Chondrocyte (in vitro differentiated cells): ENCODE measurements around the gene SLC38A11. TPM values are rescaled to one million over a fixed set of nuclear protein-coding genes. Genes with fewer than 3 reads are reported as not detected.

ENCODE experiments used
- DNase-seq: peaks from one replicate; pipeline ENCODE4 v3.0.0; 2021; ENCODE audit warnings: mixed read lengths, low spot score
- H3K27ac Mint-ChIP-seq: one replicate; pipeline ENCODE4 v1.8.0; 2021; ENCODE audit warnings: mild to moderate bottlenecking, moderate library complexity, mixed read lengths; ENCODE audit not compliant: unreplicated experiment
- H3K27me3 Mint-ChIP-seq: 2 replicates; pipeline ENCODE4 v1.8.0; 2021; ENCODE audit warnings: low read depth, mixed read lengths
- H3K36me3 Mint-ChIP-seq: 2 replicates; pipeline ENCODE4 v1.8.0; 2021; ENCODE audit warnings: low read depth, mixed read lengths
- H3K4me1 Mint-ChIP-seq: 2 replicates; pipeline ENCODE4 v1.8.0; 2021; ENCODE audit warnings: low read depth, mild to moderate bottlenecking, mixed read lengths
- H3K4me3 Mint-ChIP-seq: one replicate; pipeline ENCODE4 v1.8.0; 2021; ENCODE audit warnings: mild to moderate bottlenecking, moderate library complexity, mixed read lengths; ENCODE audit not compliant: unreplicated experiment
- H3K9me3 Mint-ChIP-seq: 2 replicates; pipeline ENCODE4 v1.8.0; 2021; ENCODE audit warnings: low read depth, mixed read lengths
- total RNA-seq: library from RNA; stranded (reverse); gene quantifications from 3 replicates; pipeline ENCODE4 v1.2.1, GENCODE V29; 2021
- TF ChIP-seq, protein P1 (sequence below): fragments of 200-600 bp; sonication (generic); IDR thresholded peaks from 2 replicates; pipeline ENCODE4 v1.5.0; 2021; ENCODE audit warnings: antibody characterized with exemption, mild to moderate bottlenecking, moderate library complexity

SLC38A11 gene
- total RNA-seq, 1 donor from 2014 or later: 0.12 TPM

DNA sequence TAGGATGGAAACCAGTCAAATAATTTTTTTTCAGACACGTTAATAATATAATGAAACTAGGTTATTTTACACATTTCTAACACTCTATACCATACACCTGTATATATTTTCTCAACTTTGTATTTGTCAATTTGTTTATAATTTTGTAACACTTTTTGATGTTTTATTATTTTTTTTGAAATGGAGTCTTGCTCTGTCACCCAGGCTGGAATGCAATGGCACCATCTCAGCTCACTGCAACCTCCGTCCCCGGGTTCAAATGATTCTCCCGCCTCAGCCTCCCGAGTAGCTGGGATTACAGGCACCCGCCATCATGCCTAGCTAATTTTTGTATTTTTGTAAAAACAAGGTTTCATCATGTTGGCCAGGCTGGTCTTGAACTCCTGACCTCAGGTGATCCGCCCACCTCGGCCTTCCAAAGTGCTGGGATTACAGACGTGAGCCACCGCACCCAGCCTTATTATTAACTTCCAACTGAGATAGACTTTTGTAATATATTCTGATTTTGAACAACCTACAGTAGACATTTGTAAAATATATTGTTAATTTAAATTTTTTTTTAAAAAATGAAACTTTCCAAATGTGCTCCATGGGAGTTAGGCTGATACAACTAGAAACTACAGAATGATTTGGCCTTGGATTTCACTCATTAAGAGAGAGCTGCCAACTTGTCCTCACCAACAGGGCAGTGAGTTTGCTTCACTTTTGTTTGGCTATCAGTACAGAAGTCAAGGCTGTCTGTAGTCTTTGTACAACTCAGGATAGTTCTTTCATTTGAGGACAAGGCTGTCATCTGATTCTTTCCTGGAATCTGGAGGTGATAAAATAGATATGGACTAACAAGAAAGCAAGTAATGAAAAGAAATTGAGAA is 79.8 kb downstream of the SLC38A11 start:
- no peak overlapping the region for H3K4me3 Mint-ChIP-seq
- DNase-seq: no peak
- H3K27me3 Mint-ChIP-seq: no peaks in the 10 kb centered on the region
- H3K9me3 Mint-ChIP-seq: no peaks in the 10 kb centered on the region
- peaks cover 17% of the 10 kb centered on the region for H3K4me1 Mint-ChIP-seq
- no peaks in the 10 kb centered on the region for H3K36me3 Mint-ChIP-seq
- TF ChIP-seq, protein P1, sequence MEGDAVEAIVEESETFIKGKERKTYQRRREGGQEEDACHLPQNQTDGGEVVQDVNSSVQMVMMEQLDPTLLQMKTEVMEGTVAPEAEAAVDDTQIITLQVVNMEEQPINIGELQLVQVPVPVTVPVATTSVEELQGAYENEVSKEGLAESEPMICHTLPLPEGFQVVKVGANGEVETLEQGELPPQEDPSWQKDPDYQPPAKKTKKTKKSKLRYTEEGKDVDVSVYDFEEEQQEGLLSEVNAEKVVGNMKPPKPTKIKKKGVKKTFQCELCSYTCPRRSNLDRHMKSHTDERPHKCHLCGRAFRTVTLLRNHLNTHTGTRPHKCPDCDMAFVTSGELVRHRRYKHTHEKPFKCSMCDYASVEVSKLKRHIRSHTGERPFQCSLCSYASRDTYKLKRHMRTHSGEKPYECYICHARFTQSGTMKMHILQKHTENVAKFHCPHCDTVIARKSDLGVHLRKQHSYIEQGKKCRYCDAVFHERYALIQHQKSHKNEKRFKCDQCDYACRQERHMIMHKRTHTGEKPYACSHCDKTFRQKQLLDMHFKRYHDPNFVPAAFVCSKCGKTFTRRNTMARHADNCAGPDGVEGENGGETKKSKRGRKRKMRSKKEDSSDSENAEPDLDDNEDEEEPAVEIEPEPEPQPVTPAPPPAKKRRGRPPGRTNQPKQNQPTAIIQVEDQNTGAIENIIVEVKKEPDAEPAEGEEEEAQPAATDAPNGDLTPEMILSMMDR: no peak
- H3K27ac Mint-ChIP-seq: no peak overlapping the region

DNA sequence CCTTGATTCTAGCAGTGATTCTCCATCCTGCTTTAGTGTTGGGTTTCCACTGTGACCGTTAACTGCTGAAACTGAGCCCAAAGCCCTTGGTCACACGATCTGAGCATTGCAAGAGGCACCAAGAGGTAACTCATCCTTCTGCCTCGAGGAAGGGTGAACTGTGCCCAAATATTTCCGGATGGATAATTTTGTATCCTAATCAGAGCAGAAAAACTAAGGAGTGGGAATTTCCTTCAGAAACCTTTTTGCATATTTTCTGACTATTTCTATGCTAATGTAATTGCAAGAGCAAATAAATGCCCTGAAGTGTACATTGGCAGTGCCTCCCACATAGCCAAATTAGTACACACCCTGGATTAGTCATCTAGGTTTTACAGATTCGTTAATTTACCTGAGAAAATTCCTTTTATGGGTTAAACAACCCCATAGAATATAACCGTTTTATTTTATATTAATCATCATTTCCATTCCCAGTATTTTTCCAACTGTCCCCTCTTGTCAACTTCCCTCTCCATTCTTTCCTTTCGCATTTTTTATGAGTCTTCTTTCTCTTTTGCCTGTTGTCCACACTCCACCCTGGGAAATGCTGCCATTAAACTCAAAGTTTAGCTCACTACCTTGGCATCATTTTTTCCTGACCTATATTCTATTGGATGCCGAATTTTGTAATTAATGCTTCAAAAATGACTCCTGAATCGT is 82.0 kb downstream of the SLC38A11 start:
- Mint-ChIP-seq H3K27ac (no peak overlapping the region), H3K9me3 (no peaks in the 10 kb centered on the region), H3K4me1 (peaks cover 4% of the 10 kb centered on the region), H3K27me3 (no peaks in the 10 kb centered on the region), H3K4me3 (no peak overlapping the region), H3K36me3 (no peaks in the 10 kb centered on the region)
- no peak for DNase-seq
- TF ChIP-seq, protein P1: no peak

DNA sequence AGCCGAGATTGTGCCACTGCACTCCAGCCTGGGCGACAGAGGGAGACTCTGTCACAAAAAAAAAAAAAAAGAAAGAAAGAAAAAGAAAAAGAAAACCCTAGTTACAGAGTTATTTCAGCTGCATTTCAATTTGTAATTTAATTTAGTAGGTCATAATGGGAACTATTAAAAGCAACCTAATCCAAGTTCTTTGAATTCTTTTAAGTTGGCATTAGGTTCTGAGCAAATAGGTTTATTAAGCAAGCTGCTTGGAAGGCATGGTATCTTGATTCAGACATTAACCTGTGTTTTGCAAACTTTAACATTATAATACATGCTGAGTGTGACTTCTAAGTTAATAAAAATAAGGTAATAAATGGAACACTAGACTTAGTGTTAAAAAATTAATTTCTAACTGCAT is 83.9 kb downstream of the SLC38A11 start:
- Mint-ChIP-seq H3K4me3 (no peak overlapping the region), H3K27ac (no peak overlapping the region), H3K4me1 (peaks cover 6% of the 10 kb centered on the region), H3K36me3 (no peaks in the 10 kb centered on the region), H3K27me3 (no peaks in the 10 kb centered on the region), H3K9me3 (no peaks in the 10 kb centered on the region)
- TF ChIP-seq, protein P1: no peak
- no peak for DNase-seq

DNA sequence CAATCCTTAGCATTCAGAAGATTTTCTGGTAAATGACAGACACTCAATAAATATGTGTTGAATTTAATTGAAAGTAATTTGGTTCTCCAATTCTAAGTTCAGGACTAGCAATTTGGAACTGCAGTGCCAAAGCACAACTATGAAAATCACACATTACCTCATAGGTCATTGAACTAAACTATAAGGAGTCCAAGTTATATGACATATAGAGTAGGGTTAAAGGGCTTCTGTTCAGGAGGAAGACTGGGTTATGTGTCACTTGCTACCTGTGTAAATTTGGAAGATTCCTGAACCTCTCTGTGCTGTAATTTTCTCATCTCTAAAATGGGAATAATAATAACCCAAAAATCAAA is 85.9 kb downstream of the SLC38A11 start:
- no peak for DNase-seq
- Mint-ChIP-seq H3K27ac (no peak overlapping the region), H3K4me1 (peaks cover 6% of the 10 kb centered on the region), H3K27me3 (no peaks in the 10 kb centered on the region), H3K4me3 (no peak overlapping the region), H3K9me3 (no peaks in the 10 kb centered on the region), H3K36me3 (no peaks in the 10 kb centered on the region)
- TF ChIP-seq, protein P1: no peak

DNA sequence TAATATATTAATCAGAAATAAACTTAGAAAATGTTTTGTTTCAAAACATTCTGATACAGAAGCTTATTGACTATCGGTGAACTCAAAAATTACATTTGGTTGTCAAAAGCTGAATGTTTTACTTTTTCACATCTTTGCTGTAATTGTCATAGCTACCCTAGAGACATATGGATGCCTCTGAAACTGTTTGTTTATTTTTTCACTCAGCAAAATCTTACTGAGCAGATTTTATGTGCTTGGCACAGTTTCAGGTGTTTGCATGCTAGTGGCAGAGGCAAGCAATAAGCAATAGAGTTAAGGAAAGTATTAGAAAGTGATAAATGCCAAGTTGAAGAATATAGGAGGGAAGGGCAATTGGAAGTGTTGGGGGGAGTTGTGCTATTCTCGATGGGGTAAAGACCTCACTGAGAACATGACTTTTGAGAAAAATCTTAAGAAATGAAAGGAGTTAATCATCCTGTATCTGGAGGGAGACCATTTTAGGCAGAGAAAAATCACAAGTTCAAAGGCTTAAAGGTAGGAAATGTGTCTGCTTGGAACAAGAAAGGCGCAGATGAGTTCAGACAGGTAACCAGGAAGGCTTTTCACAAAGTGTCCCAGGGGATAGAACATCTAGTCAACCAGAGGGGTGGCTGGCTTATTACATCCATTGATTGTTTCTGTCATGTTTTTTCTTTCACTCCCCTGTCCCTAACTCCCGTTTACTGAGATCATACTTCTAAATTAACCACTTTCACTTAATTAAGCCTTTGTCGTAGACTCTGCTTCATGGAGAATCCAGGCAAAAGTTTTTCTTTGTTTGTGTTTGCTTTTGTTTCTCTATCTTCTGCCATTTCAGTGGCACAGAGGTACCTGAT is 86.5 kb downstream of the SLC38A11 start:
- no peaks in the 10 kb centered on the region for H3K36me3 Mint-ChIP-seq
- TF ChIP-seq, protein P1: no peak
- H3K4me3 Mint-ChIP-seq: no peak overlapping the region
- H3K4me1 Mint-ChIP-seq: peaks cover 6% of the 10 kb centered on the region
- no peak overlapping the region for H3K27ac Mint-ChIP-seq
- H3K27me3 Mint-ChIP-seq: no peaks in the 10 kb centered on the region
- H3K9me3 Mint-ChIP-seq: no peaks in the 10 kb centered on the region
- no peak for DNase-seq
